GM20000 (cell line): ENCODE measurements around the gene PFKP.

Experiments used
- DNase-seq: peaks from one replicate; pipeline ENCODE4 v3.0.0; 2012; ENCODE audit warnings: low spot score
- CTCF ChIP-seq: IDR thresholded peaks from 2 replicates; pipeline ENCODE4 v1.5.1; 2012; ENCODE audit warnings: mild to moderate bottlenecking, control low read depth; ENCODE audit errors: extremely low read depth, missing control alignments

PFKP gene

GRCh38 chr10:3091921-3092320 is 24.6 kb downstream of the PFKP start:
- no peak for TF ChIP-seq CTCF
- no peak for DNase-seq

DNA sequence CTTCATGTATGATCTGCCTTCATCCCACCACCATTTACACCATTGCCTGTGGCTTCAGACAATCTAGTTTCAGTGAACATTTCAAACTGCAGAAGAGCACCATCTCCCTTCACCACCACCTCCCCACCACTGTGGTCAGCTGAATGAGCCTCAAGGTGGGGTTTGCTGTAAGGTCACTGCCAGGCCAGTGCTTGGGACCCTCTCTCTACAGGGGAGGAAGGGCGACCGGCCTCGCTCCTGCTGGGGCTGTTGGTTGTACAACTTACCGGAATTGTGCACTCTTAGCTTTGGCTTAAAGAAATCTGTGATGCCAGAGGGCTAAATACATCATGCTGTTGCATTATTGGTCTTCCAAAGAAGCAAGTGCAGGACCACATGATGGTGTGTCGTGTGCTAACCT is 26.6 kb downstream of the PFKP start:
- TF ChIP-seq CTCF: no peak
- no peak for DNase-seq

DNA sequence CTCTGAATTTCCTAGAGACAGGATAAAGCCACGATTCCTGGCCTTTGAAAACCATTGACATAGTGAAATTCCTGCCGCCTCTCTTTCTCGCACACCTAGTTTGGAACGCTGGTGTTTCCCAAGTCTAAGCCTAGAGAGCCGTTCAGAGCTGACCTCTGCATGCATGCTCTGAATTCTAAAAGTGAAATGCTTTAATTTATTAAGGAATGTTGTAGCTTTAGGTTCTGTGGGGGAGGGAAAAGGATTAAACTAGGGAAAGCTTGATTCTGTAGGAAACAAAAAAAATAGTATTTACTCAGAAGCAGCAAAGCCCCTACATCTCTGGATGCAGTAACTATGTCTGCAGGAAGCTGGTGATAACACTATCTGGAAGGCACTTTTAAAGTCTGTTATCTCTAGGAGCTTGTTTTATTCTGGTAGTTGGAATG is 27.3 kb downstream of the PFKP start:
- no peak for DNase-seq
- TF ChIP-seq CTCF: no peak

DNA sequence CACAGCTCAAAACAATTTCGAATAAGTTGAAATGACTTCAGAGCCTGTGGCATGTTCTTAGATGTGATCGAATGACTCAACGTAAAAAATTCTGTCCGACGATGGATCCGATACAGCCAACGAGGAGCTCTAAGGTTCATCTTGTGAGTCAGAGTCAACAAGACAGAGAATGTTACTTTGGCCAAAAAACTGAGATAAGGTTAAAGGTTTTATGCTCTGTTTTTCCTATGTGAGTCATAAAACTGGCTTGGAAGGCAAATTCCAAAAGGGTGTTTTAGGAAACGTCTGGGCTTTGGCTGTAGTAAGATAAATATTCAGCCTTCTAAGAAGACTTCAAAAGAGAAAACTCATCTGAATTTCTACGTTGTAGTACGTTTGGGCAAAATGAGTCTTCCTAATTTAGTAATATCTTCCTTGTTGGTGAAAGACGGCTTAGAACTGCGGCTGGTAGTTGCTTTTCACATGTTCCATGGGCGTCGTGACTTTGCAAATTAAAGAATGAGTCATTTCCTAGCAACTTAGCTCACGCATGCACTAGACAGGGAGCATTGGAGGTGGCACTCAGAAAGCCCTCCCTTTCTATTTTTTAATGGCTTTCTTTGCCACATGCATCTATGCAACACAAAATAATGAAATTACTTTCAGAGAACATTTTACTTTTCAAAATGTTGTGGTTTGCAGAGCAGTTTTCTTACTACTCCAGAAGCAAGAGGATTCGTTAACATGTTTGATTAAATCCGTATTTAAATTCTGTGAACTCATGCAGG is 28.2 kb downstream of the PFKP start:
- TF ChIP-seq CTCF: no peak
- no peak for DNase-seq

GRCh38 chr10:3096149-3096548 is 28.8 kb downstream of the PFKP start:
- DNase-seq: no peak
- no peak for TF ChIP-seq CTCF

DNA sequence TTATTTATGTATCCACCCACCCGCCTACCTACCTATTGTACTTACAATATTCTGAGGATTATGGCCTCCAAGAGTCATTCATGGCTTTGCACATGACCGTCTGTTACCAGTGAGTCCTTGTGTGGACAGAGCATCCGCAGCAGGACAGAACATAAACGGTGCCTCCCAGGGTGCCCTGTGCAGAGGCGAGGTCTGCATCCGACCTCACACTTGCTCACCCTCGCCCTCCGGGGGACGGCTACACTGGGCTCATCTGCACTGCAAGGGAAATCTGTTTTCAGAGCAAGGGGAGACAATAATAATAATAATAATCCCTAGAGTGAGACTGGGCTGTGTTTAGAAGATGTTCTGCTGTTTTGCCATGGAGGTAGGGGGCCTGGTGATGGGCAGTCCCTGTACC is 29.8 kb downstream of the PFKP start:
- no peak for TF ChIP-seq CTCF
- no peak for DNase-seq

GRCh38 chr10:3098689-3099088 is 31.3 kb downstream of the PFKP start:
- DNase-seq: no peak
- TF ChIP-seq CTCF: no peak
